HG03521 (cell line): Measurements from ENCODE around the gene REPS2.

Source experiments
- ATAC-seq: cut with Tn5 transposase; IDR thresholded peaks from one replicate; pipeline ENCODE4 v1.9.1; 2021; ENCODE audit warnings: mild to moderate bottlenecking, moderate library complexity; ENCODE audit not compliant: unreplicated experiment

REPS2 gene

DNA sequence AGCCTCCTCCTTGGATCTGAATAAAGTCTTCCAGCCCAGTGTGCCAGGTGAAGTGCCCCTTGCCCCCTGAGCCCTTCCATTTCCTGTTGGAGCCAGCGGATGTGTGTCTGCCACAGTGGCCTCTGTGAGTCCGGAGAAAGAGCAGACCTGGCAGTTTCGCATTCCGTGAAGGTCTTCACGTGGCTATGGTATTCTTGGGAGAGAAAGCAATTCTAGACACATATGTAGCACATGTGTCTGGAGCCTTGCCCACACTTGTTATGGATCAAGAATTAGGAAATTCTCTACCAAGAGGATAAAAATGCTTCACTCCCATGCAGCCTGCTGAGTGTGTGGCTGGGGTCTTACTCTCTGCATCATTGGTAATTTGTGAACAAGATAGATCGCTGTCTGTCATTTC lies 130.9 kb downstream of the REPS2 start:
- ATAC-seq, result no peak

DNA sequence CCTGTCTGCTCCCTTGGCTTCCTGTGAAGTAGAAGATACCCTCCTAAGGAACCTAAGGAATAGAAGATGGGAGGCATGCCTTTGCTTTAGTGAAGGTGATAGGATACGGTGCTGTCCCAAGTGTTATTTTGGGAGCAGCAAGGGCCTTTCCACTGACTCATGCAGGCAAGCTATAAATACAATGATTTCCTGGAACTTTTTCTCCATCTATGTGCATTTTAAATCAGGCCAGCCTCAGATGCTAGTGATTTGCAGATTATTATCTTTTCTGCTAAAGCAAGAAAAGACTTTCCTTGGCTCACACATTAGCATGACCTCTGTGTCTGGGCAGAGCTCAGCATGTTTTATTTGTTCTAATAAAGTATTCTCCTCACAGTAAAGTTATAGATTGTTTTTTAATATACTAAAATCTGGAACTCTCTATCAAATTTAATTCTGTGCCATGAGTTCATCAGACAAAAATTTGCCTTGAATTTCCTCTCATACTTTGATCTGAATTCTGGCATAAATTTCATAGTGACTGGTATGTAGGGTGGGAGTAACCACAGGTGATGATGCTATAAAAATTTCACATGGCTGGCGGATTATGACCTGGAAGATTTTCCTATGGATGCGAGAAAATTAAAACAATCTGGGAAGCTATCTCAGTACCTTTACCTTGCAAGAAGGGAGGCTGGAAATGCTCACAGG lies 131.7 kb downstream of the REPS2 start:
- no peak for ATAC-seq

DNA sequence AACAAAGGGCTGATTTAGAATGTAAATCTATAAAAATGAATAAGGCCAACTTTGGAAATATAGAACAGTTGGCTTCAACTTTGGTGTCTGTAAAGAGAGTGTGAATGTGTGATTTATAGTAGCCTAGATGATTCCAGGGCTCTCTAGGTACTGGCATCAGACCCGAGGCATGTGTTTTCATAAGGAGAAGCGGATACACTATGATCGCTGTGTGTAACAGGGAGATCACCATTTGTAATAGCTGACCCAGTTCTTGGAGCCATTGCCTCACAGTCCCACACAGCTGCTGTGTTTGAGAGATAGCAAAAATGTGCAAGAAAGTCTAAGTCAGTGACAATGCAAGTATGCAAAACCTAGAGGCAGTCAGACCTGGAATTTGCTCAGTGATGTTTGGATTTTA lies 135.1 kb downstream of the REPS2 start:
- ATAC-seq, result no peak

DNA sequence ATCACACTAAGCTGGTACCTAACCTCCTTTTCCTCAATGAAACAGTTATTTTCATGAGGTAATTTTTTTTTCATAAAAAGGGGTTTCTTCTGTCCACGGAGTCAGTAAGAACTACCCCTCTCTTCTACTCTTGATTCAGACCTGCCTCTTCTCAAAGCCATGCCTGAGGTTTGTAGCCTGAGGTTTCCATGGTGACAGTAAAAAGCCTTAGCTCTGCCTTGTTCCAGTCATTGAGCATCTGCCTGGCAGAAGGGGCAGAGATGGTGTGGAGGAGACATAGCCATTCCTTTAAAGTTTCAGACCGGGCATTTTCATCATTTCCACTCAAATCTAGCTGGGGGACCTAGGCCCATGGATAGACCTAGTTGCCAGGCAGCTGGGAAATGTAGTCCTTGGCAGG lies 135.5 kb downstream of the REPS2 start:
- ATAC-seq, result no peak

DNA sequence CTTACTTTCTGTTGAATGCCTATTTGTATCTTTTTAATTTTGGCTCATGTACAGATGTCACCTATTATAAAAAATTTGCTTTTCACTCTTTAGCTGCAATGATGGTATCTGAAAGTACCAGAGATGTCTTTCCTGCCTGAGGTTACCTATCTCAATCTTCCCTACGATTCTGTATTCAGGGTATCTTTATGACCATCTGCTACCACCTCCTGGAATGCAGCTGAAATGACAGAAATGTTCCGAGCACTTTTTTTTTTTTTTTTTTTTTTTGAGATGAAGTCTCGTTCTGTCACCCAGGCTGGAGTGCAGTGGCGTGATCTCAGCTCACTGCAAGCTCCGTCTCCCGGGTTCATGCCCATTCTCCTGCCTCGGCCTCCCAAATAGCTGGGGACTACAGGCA lies 136.4 kb downstream of the REPS2 start:
- no peak for ATAC-seq

DNA sequence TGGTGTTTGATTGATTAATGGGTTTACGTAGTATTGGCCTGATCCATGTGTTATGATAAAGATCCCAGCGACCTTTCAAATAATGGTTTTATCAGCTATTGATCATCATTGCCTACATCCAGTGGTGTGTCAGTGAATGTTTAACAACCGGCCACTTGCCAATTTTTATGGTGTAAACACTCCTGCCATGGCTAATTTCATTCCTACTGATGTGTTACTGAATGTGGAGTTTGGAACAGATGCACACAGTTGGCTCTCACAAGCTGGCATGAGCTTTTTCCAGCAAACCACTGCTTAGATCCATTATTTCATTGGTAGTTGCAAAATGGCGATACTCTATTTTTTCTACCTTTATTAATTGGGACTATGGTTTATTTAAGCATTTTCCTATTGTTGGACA lies 139.9 kb downstream of the REPS2 start:
- no peak for ATAC-seq

DNA sequence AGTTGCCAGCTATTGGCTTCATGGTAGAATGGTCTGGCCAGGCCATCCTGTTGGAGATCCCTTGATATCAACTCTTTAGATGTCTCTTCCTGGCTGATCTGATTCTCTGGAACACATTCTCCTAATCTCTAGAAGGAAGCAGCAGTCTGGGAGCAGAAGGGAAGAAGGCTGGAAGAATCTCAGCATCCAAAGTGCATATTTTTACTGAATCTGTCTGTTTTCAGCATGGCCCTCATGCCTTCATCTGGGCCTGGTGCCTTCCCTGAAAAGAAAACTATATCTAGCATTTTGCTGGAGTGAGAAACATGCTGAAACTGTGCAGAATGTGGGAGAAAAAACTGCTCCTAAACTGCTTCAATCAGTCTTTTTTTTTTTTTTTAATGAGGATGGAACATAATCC lies 148.7 kb downstream of the REPS2 start:
- no peak for ATAC-seq

DNA sequence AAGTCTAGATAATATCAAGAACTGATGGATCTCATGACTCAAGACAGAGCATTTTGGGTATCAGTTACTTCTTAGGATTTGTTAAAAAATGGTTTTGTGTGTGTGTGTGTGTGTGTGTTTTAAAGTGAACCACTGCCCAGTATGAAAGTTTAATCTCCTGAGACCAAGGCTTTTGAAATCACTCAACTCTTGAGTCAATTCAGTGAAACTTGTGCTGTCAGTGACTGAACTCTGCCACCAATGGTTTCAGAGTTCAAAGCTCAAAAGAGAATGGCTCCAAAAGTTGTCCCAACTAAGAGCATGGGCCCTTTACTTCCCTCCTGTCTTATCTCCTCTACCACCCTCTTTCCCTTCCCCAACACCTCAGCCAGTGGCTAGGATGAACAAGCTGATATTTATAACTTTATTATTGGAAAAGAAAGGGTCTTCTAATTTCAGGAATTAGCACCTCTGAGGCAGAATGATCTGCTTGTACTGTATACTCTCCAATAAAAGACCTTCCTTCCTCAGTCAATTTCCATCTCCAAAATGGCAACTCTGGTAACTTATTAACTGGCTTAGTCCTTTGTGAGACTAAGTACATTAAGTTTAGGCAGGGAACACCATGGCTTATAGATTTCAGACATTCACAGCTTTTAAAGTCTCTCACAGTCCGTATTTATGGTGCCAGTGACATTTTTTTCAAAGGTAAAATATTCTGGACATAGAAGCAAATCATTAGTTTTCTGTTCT lies 152.2 kb downstream of the REPS2 start:
- no peak for ATAC-seq

DNA sequence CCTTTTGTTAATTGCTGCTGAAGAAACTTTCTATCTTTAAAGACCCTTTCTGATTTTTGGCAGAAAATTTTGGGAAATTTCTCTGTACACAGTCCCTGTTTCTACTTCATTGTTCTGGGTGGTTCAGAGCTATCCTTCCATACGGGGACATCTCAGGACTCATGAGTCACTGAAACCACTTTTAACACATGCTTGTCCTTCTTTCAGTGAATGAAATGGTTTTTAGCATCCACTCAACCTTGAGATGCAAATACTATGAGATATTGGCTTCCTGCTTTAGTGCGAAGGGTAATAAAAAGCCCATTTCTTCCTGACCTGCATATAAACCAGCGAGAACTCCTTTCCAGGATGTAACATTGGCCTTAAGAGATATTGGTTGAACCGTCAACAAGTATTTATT lies 158.0 kb downstream of the REPS2 start:
- no peak for ATAC-seq

DNA sequence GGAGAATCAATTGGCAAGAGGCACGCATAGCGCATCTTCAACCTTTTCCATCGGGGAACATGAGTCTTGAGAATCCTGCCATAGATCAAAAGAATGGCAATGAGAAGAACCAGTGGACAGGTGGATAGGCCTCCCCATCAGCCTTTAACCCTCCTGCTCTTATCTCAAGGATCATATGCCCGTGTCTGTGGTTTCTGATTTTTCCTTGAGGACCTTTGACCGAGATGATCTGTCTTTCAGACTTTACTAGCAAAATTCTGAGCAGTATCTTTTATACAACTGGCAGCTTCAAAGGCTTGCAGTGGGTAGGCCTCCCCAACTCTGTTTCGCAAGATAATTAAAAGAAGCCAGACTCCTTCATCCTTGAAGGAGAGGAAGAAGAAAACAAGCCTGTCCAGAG lies 174.4 kb downstream of the REPS2 start:
- no peak for ATAC-seq

DNA sequence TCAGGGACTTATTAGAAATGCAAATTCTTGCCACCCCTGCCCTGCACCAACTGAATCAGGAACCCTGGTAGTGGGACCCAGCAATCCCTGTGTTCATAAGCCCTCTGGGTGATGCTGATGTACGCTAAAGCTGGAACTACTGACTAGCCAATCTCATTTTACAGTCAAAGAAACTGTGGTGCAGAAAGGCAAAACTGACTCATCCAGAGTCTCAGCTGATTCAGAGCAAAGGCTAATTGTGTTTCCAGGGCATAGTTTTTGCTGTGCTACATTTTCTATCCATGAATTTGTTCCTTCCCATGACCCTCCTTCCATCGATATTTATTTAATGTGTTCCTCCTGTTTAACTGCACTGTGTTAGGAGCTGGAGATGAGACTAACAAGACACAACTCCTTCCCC lies 207.5 kb downstream of the REPS2 start:
- ATAC-seq, result no peak

DNA sequence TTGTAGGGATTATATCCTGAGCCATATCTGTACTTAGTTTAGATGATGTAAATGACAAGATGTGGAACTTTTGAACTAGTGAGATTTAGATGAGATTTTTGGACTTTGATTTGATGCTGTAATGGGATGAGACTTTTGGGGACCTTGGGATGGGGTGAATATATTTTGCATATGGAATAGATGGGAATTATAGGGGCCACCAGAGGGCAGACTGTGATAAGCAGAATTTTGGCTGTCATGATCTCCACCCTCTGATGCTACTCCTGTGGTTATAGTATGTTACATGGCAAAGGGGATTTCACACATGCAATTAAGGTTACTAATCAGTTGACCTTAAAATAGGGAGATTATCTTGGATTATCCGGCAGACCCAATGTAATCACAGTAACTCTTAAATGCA lies 214.5 kb downstream of the REPS2 start:
- ATAC-seq, result no peak

DNA sequence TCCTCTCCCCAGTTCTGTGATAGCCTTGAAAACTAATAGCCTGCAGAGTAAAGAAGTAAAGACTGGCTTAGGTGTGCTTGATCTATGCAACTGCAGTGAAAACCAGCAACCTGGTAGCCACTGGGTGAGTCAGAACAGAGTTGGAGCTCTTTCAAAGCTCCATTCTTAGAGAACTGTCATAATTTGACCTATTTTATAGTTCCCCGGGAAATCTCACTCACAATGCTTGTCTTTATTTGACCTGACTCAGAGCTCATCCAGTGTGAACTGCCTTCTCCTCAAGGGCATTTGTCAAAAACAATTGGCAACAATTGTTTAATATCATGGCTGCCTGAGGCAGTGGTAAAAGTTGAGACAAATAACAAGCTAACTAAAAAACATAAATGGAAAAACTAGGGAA lies 215.5 kb downstream of the REPS2 start:
- no peak for ATAC-seq

DNA sequence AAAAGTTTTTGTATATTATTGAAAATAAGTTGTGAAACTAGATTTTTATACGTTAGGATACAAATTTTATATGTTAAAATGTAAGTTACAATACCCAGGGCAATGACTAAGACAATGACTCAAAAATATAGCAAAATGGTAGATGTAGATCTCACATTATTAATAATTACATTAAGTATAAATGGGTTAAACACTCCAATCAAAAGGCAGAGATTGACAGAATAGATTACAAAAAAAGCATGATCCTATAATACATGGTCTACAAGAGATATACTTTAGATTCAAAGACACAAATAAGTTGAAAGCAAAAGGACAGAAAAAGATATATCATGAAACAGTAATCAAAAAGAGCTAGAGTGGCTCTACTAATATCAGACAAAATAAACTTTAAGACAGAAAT lies 217.6 kb downstream of the REPS2 start:
- ATAC-seq, result no peak

DNA sequence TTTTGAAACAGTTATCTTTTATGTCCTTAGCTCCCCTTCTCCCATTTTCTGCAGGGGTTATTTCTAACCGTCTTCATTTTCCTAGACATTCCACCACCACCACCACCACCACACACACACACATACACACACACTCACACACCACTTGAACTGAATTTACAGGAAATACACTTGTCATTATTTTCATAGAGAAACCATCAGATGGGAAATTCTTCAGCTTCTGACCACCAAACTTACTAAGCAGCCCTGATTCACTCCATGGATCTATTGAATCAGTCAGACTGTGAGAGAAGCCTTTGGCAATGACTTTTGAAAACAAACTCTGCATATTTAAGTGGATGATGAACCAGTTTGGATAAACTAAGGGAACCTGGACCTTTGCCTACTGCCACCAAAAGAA lies 218.5 kb downstream of the REPS2 start:
- no peak for ATAC-seq

DNA sequence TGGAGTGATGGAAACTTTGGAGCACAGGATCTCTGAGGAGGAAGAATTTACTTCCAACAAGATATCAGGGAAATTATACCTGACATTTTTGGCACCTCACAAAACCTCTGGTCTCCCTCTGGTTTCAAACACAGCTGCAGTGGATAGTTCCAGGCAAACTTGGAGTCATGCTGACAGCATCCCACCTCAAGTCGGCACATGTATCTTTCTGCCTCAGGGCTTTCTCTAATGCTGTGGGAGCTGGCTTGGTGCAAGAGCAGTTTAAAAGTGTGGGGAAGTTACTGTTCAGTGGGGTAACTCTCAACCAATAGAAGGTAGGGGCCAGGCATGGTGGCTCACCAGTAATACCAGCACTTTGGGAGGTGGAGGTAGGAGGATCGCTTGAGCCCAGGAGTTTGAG lies 221.5 kb downstream of the REPS2 start:
- no peak for ATAC-seq

DNA sequence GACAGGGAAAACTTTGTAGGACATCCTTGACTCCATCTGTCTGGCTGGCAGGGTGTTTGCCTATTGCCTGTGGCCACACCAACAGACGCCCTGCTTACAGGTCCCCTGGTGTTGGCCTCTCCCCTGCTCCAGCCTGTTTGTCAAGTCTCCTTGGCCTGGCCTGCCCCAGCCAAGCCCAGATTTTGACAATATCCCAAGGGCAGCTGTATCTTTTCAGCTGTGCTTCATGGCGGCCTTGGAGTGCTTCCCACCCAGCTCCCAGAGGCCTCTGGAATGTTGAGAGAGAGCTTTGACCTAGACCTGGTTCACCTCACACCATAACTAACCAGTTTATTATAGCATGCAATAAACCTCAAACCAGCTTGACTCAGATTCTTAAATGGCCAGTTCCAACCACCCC lies 224.5 kb downstream of the REPS2 start:
- ATAC-seq, result no peak

DNA sequence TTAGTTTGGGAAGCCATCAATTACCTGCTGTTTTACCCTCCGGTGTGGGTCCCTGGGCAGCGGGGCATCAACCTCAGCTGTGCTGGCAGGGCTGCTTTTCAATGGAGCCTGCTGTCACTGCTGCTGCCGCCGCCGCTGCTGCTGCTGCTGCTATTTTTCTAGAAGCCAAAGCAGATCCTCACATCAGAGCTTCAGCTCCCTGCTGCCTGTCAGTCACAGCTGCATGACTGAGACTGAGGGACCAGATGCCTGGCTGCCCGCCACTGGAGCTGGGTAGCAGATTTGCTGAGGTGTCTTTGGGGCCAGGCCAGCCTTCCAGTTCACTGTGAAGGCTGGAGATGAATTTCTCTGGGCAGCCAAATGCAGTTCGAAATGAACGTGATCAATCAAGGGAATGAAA lies 228.2 kb downstream of the REPS2 start:
- ATAC-seq, result no peak

DNA sequence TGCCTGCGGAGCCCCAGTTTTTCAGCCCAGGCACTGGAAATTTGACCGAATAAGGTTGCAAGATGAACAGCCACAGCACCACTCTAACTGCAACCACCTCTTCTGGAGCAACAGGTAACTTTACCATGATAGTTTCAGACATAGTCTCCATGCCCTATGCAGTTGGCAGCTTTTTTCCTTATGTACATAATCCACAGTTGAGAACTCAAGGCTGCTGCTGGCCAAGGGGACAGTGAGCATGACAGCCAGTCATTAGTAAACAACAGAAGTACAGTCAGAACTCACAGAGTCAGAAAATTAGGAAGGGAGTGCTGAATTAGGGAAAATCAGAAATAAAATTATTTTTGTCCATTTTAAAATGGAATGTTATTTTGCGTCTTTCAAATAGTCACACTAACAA lies 235.9 kb downstream of the REPS2 start:
- ATAC-seq, result no peak

DNA sequence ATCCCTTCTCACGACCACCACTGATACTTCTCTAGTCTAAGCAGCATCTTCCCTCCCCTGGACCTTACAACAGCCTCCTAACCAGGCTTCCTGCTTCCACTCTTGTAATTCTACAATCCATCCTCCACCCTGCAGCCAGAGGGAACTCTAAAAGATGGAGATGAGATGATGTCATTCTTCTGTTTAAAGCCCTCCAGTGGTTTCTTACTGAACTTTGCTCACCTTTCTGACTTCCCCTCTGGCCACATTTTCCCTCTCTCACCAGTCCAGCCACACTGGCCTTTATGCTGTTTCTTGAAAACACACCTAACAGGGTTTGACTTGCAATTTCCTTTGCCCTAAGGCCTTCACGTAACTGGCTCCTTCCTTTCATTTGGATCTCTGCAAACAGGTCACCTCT lies 237.1 kb downstream of the REPS2 start:
- ATAC-seq, result no peak

DNA sequence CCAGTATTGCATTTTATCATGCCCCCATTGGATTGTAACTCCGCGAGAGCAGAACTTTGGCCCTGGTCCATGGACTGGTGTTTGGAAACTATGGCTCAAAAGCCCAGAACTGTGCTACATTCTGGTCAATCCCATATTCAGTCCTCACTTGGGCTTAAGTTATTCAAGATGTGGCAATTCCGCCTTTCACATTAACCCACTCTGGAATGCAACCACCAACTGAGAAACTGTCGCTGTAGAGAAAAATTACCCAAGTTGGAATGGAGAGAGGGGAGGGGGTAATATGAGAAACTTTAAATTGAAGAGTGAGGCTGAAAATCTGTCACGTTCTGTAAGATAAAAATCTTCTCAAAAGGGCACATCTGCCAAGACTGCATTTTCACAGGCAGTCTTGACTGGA lies 239.0 kb downstream of the REPS2 start:
- ATAC-seq, result no peak

DNA sequence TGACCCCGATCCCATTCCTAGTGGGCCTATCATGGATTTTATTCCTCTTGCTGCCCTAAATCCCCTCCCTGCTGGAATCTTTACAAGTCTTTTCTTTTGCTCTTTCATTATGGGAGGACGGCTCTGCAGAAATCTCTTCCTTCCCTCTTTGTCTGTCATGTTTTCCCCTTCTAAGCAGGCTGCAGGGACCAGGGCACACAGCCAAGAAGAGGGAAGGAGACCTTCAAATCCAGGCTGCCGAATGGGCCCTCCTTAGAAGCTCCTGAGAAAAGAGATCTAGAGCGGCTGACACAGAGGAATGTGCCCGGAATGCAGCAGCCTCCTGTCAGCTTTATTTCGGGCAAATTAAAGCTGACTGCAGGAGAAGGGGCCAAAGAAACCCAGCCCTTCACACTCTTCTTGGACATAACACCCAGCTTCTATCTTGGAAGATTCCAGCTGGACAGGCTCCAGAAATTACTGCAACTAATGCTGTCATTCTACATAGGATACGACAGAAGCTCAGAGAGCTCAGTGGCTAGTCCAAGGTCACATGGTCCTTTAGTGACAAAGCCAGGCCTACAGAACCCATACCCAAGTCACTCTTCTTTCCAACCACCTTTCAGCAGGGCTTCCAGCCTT lies 240.8 kb downstream of the REPS2 start:
- no peak for ATAC-seq
